NB4 (cell line): ENCODE data around the gene LRRC4C.

Experiments used
- DNase-seq: peaks from one replicate; pipeline ENCODE4 v3.0.0; 2010; ENCODE audit warnings: low read depth
- H3K4me3 ChIP-seq: one replicate; pipeline ENCODE4 v1.5.1; 2011; ENCODE audit warnings: mild to moderate bottlenecking, low read depth, low read length, moderate library complexity
- CTCF ChIP-seq: IDR thresholded peaks from one replicate; pipeline ENCODE4 v1.5.1; 2012; ENCODE audit warnings: low read depth, low read length
- MAX ChIP-seq: IDR thresholded peaks from 2 replicates; pipeline ENCODE4 v1.6.1; 2011; ENCODE audit warnings: low read depth, low read length
- MYC ChIP-seq: IDR thresholded peaks from 2 replicates; pipeline ENCODE4 v1.6.1; 2011; ENCODE audit warnings: low read depth, low read length
- POLR2A ChIP-seq: IDR thresholded peaks from 2 replicates; pipeline ENCODE4 v1.6.1; 2011; ENCODE audit warnings: mild to moderate bottlenecking; ENCODE audit not compliant: insufficient read length; ENCODE audit errors: extremely low read depth

The LRRC4C gene

GRCh38 chr11:40384991-40385390 is 1074.5 kb downstream of the LRRC4C start:
- no peak for DNase-seq
- no peak overlapping the region for H3K4me3 ChIP-seq
- TF ChIP-seq MAX (no peak), MYC (no peak), POLR2A (no peak), CTCF (no peak)

- DNase-seq, result no peak
- no peak overlapping the region for H3K4me3 ChIP-seq
- no peak for TF ChIP-seq CTCF
- TF ChIP-seq POLR2A, result no peak
- no peak for TF ChIP-seq MAX
- no peak for TF ChIP-seq MYC
These were observed 1078.0 kb downstream of the LRRC4C start for GRCh38 chr11:40381481-40381880.

- H3K4me3 ChIP-seq, result no peak overlapping the region
- no peak for DNase-seq
- TF ChIP-seq CTCF (no peak), MYC (no peak), POLR2A (no peak), MAX (no peak)
These were observed 1078.6 kb downstream of the LRRC4C start for GRCh38 chr11:40380835-40381234.

- no peak for DNase-seq
These were observed 1083.1 kb downstream of the LRRC4C start for GRCh38 chr11:40376331-40376730.

GRCh38 chr11:40370821-40371616 is 1088.4 kb downstream of the LRRC4C start:
- DNase-seq, result no peak
- TF ChIP-seq POLR2A (no peak), MAX (no peak), CTCF (no peak)
- no peak overlapping the region for H3K4me3 ChIP-seq

More at GRCh38 chr11:40376331-40376730, 1083.1 kb downstream of the LRRC4C start:
- H3K4me3 ChIP-seq, result no peak overlapping the region
- TF ChIP-seq MYC, result no peak
- TF ChIP-seq POLR2A, result no peak
- TF ChIP-seq CTCF, result no peak
